ENCODE measurements around the gene TUFT1.

The TUFT1 gene

GRCh38 chr1:151579436-151580225 lies 39.5 kb downstream of the TUFT1 start:
- no peak for DNase-seq (ENCODE audit: extremely low read depth, low read depth)
- TF ChIP-seq, protein P1, sequence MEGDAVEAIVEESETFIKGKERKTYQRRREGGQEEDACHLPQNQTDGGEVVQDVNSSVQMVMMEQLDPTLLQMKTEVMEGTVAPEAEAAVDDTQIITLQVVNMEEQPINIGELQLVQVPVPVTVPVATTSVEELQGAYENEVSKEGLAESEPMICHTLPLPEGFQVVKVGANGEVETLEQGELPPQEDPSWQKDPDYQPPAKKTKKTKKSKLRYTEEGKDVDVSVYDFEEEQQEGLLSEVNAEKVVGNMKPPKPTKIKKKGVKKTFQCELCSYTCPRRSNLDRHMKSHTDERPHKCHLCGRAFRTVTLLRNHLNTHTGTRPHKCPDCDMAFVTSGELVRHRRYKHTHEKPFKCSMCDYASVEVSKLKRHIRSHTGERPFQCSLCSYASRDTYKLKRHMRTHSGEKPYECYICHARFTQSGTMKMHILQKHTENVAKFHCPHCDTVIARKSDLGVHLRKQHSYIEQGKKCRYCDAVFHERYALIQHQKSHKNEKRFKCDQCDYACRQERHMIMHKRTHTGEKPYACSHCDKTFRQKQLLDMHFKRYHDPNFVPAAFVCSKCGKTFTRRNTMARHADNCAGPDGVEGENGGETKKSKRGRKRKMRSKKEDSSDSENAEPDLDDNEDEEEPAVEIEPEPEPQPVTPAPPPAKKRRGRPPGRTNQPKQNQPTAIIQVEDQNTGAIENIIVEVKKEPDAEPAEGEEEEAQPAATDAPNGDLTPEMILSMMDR (IDR thresholded peaks at IDR 0.05; ENCODE audit: low read depth, low read length), result no peak

DNA sequence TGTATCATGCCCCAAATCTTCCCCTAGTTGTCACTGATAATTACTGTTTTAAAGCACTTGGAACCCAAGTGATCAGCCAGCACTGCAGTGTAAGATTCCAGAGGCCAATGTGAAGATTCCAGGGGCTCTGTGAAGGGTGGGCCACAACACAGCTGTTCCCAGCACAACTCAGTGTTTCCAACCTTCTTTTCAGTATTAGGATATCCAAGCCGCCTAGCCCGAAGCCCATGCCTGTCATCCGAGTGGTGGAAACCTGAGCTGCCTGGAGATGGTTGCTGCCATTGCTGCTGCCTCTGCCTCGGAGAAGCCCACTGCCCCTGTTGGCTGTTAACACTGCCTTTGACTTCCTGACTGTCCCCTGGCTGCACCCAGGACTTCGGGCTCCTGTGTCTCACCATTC lies 41.3 kb downstream of the TUFT1 start:
- no peak for DNase-seq (ENCODE audit: extremely low read depth, low read depth)
- TF ChIP-seq, protein P1 (IDR thresholded peaks at IDR 0.05; ENCODE audit: low read depth, low read length), result no peak

DNA sequence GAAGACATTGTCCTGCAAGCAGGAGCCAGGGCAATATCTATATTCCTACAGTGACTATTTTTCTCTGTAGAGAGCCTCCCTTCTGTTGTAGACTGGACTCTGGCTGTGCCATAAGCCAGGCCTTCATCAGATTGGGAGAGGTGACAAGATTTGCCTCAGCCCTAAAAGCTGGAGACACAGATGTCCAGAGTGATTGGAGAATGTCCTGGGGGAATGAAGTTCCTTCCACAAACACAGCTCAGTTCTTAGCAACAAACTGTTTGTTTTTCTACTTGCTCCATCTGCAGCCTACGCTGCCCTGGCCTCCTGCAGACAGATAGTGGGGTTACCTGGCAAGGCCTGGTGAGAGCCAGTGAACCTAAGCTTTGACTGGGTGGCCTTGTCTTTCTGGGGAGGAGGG lies 41.8 kb downstream of the TUFT1 start:
- DNase-seq (ENCODE audit: extremely low read depth, low read depth), result no peak
- TF ChIP-seq, protein P1 (IDR thresholded peaks at IDR 0.05; ENCODE audit: low read depth, low read length), result no peak

- TF ChIP-seq, protein P1 (IDR thresholded peaks at IDR 0.05; ENCODE audit: low read depth, low read length), result no peak
- DNase-seq (ENCODE audit: extremely low read depth, low read depth), result no peak
These were observed 43.7 kb downstream of the TUFT1 start for GRCh38 chr1:151583796-151584195.

DNA sequence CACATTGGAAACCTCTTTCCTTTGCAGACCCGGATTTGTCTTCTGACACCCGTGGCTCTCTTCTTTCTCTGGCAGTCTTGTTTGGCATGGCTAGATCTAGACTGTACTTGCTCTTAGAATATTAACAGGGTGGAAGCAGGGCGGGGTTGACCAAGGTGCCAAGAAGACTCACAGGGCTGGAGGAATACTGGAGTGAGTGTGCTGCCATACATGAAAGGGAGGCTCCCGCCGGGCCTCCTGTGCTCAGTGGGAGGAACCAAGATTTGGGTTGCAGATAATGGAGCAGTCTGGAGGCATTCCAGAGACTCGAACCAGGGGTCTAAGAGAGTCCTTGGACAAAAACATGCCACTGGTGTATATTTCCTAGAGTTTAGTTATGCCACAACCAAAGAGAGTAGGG lies 44.2 kb downstream of the TUFT1 start:
- no peak for DNase-seq (ENCODE audit: extremely low read depth, low read depth)
- TF ChIP-seq, protein P1 (IDR thresholded peaks at IDR 0.05; ENCODE audit: low read depth, low read length), result no peak

- TF ChIP-seq, protein P1 (IDR thresholded peaks at IDR 0.05; ENCODE audit: low read depth, low read length), result no peak
- no peak for DNase-seq (ENCODE audit: extremely low read depth, low read depth)
These were observed 44.7 kb downstream of the TUFT1 start for GRCh38 chr1:151584780-151585179.

GRCh38 chr1:151585622-151586021 lies 45.5 kb downstream of the TUFT1 start:
- no peak for DNase-seq (ENCODE audit: extremely low read depth, low read depth)

More at GRCh38 chr1:151585622-151586021, 45.5 kb downstream of the TUFT1 start:
- TF ChIP-seq, protein P1 (IDR thresholded peaks at IDR 0.05; ENCODE audit: low read depth, low read length), result no peak

Data from AG09319 (cell line).